Mononuclear cell (primary cell): ENCODE measurements around the gene DPF3. TPM values are rescaled to one million over a fixed set of nuclear protein-coding genes. Genes with fewer than 3 reads are reported as not detected.

ENCODE experiments used
- H3K27me3 ChIP-seq: 2 replicates; pipeline ENCODE4 v1.6.0; 2011; ENCODE audit warnings: low read length, control low read depth; ENCODE audit not compliant: insufficient read depth
- H3K4me1 ChIP-seq: 2 replicates; pipeline ENCODE4 v1.5.1; 2011; ENCODE audit warnings: mild to moderate bottlenecking, low read length, control low read depth; ENCODE audit not compliant: insufficient read depth
- H3K4me3 ChIP-seq: 2 replicates; pipeline ENCODE4 v1.5.1; 2011; ENCODE audit warnings: mild to moderate bottlenecking, low read length, moderate library complexity
- H3K9me3 ChIP-seq: 2 replicates; pipeline ENCODE4 v1.5.1; 2011; ENCODE audit warnings: low read depth, mild to moderate bottlenecking, control low read depth, low read length
- total RNA-seq: library from RNA; depleted of rRNA; stranded (reverse); fragments of >200 nt; gene quantifications from one replicate; pipeline ENCODE4 v1.2.3, GENCODE V29; 2012

Gene DPF3
- total RNA-seq, 1 donor = 1.3 TPM

DNA sequence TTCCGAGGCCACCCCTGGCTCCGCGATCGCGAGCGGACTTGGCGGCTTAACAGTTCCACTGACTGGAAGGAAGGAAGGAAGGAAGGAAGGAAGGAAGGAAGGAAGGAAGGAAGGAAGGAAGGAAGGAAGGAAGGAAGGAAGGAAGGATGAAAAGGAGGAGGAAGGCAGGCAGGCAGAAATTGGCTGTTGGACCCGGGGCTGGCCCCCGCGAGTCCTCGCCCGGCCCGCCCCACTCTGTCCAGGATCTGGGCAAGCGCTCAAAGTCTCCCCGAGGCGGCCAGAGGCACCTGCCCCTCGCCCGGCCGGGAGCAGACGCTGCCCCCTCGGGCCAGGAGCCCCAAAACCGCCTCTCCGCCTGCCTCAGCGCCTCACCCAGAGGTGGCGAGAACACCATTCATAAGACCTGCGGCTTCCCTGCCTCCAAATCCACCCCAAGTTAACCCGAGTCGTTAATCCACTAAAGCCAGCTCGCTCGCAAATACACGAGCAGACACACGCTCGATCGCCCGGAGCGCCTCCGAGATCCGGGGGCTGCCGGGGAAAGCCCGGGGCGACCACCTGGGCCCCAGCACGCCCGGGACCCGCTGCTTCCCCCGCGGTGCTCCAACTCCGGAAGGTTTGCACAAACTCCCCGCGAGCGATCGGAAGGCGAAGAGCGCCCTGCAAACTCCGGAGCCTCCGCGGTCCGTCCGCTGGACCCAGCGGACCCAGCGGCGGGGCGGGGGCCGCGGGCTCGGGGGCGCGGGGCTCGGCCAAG, 844 bp downstream of the DPF3 start:
- peaks cover 26% of the 10 kb centered on the region for H3K4me1 ChIP-seq
- peak overlapping the region; percentile 73 for H3K4me3 ChIP-seq
- peaks cover 72% of the 10 kb centered on the region for H3K27me3 ChIP-seq
- no peaks in the 10 kb centered on the region for H3K9me3 ChIP-seq

DNA sequence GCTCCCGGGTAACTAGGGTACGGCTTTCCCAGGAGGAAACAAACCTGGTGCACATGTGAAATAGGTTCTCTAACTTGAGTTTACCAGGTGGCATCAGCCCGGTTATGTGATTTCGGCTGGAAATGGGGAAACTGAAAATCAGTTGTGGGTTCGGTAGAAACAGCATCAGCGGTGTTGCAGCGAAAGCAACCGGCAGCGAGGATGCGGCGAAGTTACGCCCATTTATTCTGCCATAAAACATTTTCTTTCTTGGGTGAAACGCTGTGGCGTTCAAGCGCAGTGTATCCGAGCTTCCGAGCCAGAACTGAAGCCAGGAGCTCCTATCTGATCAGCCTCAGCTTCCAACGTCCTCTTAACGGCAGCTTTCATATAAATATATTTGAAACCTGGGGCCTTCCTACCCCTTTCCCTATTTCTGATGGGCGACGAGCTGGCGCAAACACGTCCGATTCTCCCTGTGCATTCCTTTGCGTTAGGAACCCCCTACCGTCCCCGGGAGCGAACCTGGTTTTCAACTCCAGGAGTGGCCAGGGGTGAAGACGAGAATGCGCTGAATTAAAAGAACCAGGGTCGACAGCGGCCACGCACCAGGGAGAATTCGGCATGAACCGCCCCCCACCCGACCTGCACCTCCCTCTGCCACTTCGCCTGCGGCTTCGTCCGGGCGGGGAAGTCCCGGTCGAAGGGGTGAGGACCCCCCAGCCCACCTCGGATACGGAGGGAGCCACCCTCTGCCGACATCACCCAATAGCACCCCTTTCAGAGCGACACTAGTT, 1.6 kb downstream of the DPF3 start:
- Histone ChIP-seq H3K9me3 (no peaks in the 10 kb centered on the region), H3K4me1 (peaks cover 26% of the 10 kb centered on the region), H3K4me3 (peak overlapping the region; percentile 73), H3K27me3 (peaks cover 74% of the 10 kb centered on the region)

DNA sequence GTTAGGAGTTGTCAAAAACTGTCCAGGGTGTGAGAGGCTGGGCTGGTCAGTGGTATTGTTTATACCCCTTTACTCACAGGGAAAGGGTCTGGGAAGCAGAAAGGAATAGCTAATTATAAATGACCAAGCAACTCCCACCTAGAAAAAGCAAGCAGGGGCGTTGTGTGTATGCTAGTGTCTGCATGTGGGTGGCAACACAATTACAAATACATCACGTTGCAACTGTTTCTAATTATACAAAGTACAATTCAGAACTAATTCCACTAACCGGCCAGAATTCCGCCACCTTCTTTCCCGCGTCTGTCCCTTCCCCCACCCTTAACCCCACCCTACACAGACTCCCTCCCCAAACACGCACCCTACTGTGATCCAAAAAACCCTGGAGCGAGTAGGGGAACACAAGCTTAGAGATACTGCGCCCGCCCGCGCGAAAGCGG, 2.2 kb downstream of the DPF3 start:
- Histone ChIP-seq H3K9me3 (no peaks in the 10 kb centered on the region), H3K4me3 (peak overlapping the region; percentile 73), H3K4me1 (peaks cover 26% of the 10 kb centered on the region), H3K27me3 (peaks cover 69% of the 10 kb centered on the region)

DNA sequence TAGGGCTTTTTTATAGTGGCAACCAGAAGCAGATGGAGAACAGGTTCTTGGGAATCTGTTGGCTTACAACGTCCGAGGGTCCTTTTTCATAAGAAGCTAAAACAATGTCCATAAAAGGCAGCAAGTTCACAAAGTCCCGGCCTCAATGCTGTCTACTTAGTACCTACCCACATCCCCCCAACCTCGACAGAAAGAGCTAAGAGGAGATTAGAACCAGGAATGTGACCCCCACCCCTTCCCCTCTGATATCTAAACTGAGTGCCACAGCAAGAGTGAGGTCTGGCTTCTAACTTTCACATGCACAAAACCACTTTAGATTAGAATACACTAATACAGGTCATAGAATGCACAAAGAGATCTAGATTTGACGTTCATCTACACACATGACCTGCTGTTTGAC, 4.5 kb downstream of the DPF3 start:
- peaks cover 46% of the 10 kb centered on the region for H3K27me3 ChIP-seq
- peaks cover 17% of the 10 kb centered on the region for H3K4me1 ChIP-seq
- H3K9me3 ChIP-seq = no peaks in the 10 kb centered on the region
- H3K4me3 ChIP-seq = no peak overlapping the region

DNA sequence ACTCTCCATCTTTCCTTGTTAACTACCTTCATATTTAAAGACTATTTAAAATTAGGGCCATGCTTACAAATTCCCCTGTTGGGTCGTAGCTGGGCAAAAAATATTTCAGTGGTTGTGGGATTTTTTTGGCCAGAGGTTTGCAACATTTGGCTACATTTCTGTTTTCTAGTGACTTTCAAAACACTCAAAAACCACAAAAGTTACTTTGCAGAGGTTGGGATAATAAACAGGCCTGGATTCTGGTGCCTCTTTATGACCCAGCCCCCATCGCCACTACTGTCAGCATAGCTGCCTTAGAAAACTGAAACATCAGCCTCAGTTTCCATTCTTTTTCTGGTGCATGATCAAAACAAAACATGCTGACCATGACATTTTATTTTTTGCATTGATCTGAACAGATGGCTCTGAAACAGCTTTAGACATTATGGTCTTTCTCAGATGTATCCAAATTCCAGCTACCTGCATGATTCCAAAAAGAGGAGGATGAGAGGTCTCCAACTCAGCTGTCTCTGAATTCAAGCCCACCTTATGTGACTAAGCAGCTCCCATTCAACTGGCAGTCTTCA, 5.2 kb downstream of the DPF3 start:
- no peaks in the 10 kb centered on the region for H3K9me3 ChIP-seq
- peaks cover 15% of the 10 kb centered on the region for H3K4me1 ChIP-seq
- H3K27me3 ChIP-seq = peaks cover 44% of the 10 kb centered on the region
- no peak overlapping the region for H3K4me3 ChIP-seq

DNA sequence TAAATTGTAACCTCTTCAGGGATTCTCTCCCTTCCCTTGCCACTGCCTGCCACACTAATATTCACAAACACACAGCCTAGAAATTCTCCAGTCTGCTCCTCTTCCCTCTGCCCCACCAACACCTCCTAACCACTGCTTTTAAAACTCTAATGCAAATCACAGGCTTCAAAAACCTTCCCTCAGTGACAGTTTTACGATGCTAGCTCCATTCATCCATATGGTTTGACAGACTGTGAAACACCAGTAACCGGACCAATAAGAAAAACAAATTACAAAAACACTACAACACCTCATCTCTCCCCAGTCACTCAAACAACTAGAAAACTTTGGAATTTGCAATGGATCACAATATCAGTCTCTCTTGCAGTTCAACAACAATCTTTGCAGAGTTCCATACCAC, 5.7 kb downstream of the DPF3 start:
- Histone ChIP-seq H3K9me3 (no peaks in the 10 kb centered on the region), H3K4me1 (peaks cover 14% of the 10 kb centered on the region), H3K4me3 (no peak overlapping the region), H3K27me3 (peaks cover 43% of the 10 kb centered on the region)

DNA sequence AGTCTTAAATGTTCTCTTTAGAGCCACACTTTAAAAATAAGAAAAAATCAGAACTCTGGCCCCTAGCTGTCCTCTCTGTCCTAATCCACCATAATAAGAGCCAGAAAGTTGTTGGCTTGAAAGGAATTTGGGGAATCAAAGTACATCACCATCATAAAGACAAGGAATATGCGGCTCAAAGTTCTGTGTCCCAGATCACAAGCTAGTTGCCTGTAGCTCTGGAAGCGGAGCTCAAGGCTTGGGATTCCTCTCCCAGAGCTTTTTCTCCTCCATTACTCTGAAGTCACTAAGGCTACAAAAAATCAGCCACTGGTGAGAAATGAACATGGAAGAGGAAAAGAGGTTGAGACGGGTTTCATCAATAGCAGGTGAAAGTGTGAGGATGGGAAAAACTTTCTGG, 6.4 kb downstream of the DPF3 start:
- H3K4me1 ChIP-seq = peaks cover 7% of the 10 kb centered on the region
- H3K27me3 ChIP-seq = peaks cover 36% of the 10 kb centered on the region
- no peak overlapping the region for H3K4me3 ChIP-seq
- H3K9me3 ChIP-seq = no peaks in the 10 kb centered on the region

DNA sequence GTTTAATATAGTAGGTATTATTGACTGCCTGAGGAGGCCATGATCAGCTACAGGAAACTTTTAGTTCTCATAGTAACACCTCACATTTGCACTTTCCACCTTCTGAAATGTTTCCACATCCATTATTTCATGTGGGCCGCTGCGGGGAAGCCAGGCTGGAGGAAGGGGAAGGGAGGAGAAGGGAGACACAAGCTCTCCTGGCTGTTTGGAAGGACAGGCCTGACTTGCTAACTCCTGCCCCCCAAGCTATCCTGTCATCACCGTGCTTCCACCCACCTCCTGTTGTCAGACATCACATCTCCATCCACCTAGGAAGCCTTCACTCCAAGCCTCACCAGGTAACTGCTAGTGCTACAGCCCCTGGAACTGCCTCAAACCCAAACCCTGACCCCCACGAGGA, 9.5 kb downstream of the DPF3 start:
- H3K4me3 ChIP-seq = no peak overlapping the region
- peaks cover 9% of the 10 kb centered on the region for H3K27me3 ChIP-seq
- no peaks in the 10 kb centered on the region for H3K4me1 ChIP-seq
- H3K9me3 ChIP-seq = no peaks in the 10 kb centered on the region

DNA sequence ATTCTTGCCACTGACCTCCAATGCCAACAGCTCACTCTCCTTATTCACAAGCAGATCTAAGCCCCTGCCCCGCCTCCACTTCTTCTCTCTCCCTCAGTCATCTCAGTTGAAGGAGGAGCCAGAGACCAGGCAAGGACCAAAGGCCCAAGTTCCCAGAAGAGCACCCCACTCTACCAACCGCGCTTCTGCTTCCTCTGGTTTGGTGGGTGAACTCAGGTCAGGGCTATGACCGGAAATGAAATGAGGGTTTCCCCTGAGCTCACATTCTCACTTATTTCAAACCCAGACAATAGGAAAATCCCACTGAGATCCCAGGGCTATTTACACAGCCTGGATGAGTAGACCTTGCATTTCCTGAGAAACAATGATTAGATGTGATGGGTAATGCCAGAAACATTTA, 9.9 kb downstream of the DPF3 start:
- Histone ChIP-seq H3K9me3 (no peaks in the 10 kb centered on the region), H3K27me3 (peaks cover 5% of the 10 kb centered on the region), H3K4me1 (no peaks in the 10 kb centered on the region), H3K4me3 (no peak overlapping the region)

DNA sequence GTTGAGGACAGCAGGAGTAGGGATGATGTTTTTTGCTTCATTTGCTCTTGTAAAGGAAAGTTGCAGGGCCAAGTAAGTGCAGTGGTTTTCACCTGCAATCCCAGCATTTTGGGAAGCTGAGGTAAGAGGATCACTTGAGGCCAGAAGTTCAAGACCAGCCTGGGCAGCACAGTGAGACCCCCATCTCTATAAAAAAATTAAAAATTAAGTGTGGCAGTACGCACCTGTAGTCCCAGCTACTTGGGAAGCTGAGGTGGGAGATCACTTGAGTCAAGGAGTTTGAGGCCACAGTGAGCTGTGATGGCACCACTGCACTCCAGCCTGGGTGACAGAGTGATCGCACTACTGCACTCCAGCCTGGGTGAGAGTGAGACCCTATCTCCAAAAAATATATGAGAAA, 10.8 kb downstream of the DPF3 start:
- Histone ChIP-seq H3K4me3 (no peak overlapping the region), H3K27me3 (peaks cover 4% of the 10 kb centered on the region), H3K4me1 (no peaks in the 10 kb centered on the region), H3K9me3 (no peaks in the 10 kb centered on the region)

DNA sequence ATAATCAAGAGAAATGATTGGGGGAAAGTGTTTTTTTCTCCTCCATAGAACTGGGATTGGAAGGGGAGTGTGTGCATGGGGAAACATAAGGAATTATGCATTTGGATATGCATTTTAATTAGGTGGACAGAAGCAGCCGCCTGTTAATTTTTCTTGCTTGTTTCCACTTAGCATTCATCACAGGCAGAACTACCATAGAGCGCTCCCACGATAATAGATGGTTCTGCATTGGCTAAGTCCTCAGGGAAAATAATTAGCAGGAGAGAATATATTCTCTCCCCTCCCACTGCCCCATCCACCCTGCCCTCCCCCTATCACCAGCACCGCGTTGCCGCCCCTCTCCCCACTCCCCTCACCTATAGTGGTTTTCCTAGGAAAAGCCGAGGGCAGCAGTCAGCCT, 11.4 kb downstream of the DPF3 start:
- no peak overlapping the region for H3K4me3 ChIP-seq
- H3K4me1 ChIP-seq = no peaks in the 10 kb centered on the region
- H3K27me3 ChIP-seq = peaks cover under 1% of the 10 kb centered on the region
- no peaks in the 10 kb centered on the region for H3K9me3 ChIP-seq

DNA sequence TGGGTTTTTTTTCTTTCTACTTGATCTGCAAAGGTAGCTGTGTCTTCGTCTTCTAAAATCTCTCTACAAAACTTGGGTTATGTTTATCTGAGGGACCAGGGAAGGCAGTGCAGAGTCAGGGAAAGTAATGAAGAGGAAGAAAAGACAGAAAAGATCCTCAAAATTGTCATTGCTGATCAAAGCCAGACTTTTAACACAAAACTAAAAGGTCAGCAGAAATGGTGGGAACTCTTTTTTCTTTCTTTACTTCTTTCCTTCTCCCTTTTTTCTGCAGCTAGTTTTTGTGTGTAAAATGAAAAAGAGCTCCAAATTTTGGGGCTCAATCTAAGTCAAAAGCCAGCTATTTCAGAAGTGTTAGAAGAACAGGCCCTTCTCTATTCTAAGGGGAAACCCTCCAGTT, 11.9 kb downstream of the DPF3 start:
- Histone ChIP-seq H3K27me3 (no peaks in the 10 kb centered on the region), H3K4me1 (no peaks in the 10 kb centered on the region), H3K4me3 (no peak overlapping the region), H3K9me3 (no peaks in the 10 kb centered on the region)

DNA sequence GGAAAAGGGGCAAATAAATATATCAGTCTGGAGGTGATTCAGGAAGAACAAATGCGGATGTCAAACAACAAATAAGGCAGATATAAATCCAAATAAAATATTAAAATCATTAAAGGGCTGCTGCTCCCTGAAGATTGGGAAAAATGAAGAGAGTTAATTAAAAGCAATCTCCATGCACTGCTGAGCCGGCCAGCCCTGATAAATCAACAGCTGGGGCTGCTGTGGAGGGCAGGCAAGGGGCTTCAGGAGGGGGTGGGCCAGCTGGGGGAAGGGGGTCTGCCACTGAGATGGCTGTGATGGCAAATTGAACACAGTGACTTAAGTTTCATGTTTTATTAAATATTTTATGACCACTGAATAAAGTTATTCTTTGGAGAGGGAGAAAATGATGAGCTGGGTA, 12.4 kb downstream of the DPF3 start:
- no peaks in the 10 kb centered on the region for H3K4me1 ChIP-seq
- H3K9me3 ChIP-seq = no peaks in the 10 kb centered on the region
- H3K27me3 ChIP-seq = no peaks in the 10 kb centered on the region
- H3K4me3 ChIP-seq = no peak overlapping the region

DNA sequence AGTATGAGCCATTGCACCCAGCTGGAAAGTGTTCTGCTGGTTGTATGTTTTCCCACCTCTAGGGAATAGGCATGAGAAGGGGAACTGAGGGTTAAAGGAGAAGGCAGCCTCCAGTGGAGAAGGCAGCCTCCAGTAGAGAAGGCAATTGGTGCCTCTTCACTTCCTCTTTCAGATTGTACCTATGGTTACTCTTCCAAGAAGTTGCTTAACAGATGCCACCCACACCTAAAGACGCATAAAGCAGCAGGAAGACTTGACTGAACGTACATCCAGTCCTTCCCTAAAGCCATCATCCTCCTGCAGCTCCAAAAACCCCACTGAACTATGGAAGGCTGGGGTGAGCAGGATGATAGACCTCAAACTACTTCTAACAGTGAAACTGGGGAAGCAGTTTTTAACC, 13.1 kb downstream of the DPF3 start:
- H3K4me3 ChIP-seq = no peak overlapping the region
- no peaks in the 10 kb centered on the region for H3K4me1 ChIP-seq
- H3K9me3 ChIP-seq = no peaks in the 10 kb centered on the region
- H3K27me3 ChIP-seq = no peaks in the 10 kb centered on the region

DNA sequence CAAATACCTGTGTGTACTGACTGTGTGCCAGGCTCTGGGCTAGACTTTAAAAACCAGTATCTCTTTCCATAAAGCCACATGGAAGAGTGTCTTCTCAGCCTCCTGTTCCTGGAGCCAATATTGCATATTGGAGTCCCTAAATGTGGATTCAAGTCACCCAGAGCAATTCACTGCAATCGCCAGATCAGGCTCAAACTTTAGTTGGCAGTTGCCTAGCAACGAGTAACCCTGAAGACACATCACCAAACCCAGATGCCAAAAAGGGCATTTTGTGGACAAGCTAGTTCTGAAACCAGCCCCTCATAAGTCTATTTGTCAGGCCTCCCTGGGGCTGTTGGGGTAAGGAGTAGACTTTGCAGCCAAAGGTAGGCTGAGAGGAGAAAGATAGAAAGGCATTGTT, 13.7 kb downstream of the DPF3 start:
- H3K27me3 ChIP-seq = no peaks in the 10 kb centered on the region
- H3K9me3 ChIP-seq = no peaks in the 10 kb centered on the region
- H3K4me1 ChIP-seq = no peaks in the 10 kb centered on the region
- H3K4me3 ChIP-seq = no peak overlapping the region
